Breast epithelium (tissue), 3 donors: Measurements from ENCODE around the gene EFR3B.

Experiments
- CTCF ChIP-seq, 3 donors: fragments of 450-650 bp; IDR thresholded peaks; one replicate each; pipeline ENCODE4 v1.5.1; 2016 to 2017; ENCODE audit warnings: antibody characterized with exemption in 3 of 3, mild to moderate bottlenecking in 3 of 3, moderate library complexity in 3 of 3
- POLR2A ChIP-seq: fragments of 450-650 bp; IDR thresholded peaks from one replicate; pipeline ENCODE4 v1.6.1; 2016; ENCODE audit warnings: antibody characterized with exemption, mild to moderate bottlenecking, moderate library complexity
- POLR2AphosphoS5 ChIP-seq, 3 donors: sonication (generic); formaldehyde crosslinking; IDR thresholded peaks; one replicate each; pipeline ENCODE4 v1.6.1; 2017; ENCODE audit warnings: antibody characterized with exemption in 3 of 3

GRCh38 chr2:25034081-25034480, 7.8 kb upstream of the EFR3B start:
- TF ChIP-seq CTCF (IDR thresholded peaks at IDR 0.05) = no peak
- TF ChIP-seq POLR2AphosphoS5 (IDR thresholded peaks at IDR 0.05) = no peak
- TF ChIP-seq POLR2A = no peak
